Erythroblast (primary cell): ENCODE data around the gene NSUN3.

Source experiments
- GATA1 ChIP-seq: IDR thresholded peaks from 2 replicates; pipeline ENCODE4 v1.6.1; 2011; ENCODE audit warnings: low read depth, mild to moderate bottlenecking, control low read depth, low read length, moderate library complexity
- POLR2A ChIP-seq: IDR thresholded peaks from 2 replicates; pipeline ENCODE4 v1.6.1; 2011; ENCODE audit warnings: mild to moderate bottlenecking, low read length

GRCh38 chr3:94050546-94050945 is 12.3 kb upstream of the NSUN3 start:
- TF ChIP-seq POLR2A: no peak
- no peak for TF ChIP-seq GATA1
